HUDEP-2 (cell line): ENCODE data around the gene PRXL2C.
"Not testable (repeated sequence)": the region's sequence is repeated elsewhere in the genome, so short reads cannot be mapped to it uniquely, and the experiment has no call there.

ENCODE experiments used
- DNase-seq, 76 experiments: peaks; one replicate each; lab custom pipeline; 2025; ENCODE audit not compliant: unreplicated experiment in 76 of 76; lab: John Stamatoyannopoulos, UW

PRXL2C gene

DNA sequence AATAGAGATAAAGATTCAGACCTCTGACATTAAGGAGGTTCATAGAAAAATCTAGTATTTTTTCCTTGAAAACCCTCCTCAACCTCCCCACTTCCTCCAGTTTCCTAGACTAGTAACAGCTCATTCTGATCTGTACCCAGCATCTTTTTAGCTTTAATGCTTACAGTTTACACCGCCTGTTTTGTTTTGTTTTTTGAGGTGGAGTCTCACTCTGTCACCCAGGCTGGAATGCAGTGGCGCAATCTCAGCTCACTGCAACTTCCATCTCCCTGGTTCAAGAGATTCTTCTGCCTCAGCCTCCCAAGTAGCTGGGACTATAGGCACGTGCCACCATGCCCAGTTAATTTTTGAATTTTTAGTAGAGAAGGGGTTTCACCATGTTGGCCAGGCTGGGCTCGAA lies 40.5 kb downstream of the PRXL2C start:
- DNase-seq: not testable (repeated sequence)

DNA sequence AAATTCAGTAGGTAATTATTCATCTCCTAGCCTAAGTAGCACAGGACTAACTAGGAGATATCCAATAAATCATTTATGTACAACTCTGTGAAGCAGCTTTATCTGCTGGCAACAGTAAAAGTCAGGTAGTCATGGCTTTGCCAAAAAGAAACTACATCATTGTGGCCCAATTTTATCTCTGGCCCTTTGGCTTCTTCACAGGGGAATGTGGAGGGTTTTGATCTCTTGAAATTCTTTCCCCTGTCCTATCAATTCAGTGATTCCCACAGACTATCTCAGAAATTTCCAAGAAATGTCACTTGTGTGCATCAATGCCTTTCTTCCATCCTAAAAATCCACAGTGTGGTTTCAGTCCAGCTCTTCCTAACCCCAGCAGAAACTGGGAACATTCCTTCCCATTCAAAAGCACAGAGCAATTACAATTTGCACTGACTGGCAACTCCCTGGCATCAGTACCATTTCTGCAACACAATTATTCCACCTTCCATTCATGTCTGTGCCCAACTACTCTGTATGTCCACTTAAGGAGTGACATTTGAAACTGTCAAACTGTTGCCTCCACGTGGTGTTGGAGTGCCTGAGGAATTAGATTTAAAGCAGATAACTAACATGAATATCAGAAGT lies 42.0 kb downstream of the PRXL2C start:
- no peak for DNase-seq

DNA sequence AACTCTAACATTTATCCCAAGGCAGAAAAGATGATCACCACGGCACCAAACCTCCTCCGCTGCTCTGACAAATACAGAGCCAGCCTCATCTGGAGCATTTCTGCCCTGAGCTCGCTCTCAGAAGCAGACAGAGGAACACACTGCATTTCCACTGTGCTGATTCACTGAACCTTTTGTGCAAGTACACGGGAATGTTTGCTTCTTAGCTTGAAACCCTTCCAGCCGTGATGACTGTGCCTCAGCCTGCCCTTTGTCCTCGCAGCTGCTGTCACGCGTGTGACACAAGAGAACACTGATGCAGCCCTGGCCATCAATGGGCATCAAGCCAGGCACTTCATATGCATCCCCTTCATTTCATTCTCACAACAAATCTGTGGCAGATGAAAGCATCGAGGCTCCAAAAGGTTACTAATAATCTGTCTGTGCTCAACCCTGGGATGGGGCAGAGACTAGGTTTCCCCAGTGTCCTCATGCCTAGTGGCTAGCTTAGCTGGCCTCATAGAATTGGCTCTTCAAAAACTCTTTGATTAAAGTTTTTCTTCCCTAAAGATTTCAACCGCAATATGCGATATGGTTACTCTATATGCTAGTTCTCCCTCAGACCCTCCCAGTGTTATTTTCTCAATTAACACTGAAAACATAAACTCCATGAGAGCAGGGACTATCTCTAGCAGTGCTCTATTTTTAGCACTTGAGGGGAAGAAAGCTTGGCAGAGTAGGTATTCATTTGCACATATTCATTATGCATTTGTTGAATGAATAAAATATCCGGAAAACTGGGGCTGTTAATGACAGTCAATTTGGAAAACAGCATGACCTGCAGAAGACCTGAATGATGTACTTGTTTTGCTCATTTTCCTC lies 42.8 kb downstream of the PRXL2C start:
- no peak for DNase-seq

DNA sequence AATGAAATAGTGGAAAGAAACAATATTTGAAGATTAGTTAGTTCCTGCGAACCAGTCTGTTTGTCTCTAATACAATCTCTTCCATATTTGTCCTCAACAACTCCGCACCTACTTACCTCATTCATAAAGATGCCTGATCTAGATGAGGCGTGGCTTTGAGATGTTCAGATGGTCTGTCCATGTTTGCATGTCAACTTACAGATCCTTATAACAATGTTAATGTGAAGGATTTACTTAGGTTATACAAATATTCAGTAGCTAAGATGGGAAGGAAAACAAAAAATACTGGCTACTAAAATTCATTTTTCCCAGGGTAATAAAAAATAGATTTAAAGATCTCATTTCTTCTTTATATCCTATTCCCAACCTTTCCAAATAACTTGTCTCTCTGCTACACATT lies 43.8 kb downstream of the PRXL2C start:
- DNase-seq: no peak

DNA sequence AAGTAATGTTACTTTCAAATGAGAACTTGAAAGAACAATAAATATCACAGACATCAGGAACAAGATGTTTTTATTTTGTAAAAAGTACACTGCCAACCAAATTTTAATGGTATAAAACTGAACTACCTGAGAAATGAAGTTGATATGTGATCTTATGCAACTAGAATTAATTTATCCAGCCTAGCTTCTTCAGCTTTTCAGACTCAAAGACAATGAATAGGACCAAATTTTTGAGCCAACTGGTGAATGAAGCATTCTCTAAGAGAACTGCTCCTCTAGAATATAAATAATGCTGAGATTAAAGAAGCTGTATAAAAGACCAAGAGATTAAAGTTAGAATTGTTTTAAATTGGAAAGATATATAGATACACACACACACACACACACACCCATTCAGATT lies 45.4 kb downstream of the PRXL2C start:
- DNase-seq: no peak

DNA sequence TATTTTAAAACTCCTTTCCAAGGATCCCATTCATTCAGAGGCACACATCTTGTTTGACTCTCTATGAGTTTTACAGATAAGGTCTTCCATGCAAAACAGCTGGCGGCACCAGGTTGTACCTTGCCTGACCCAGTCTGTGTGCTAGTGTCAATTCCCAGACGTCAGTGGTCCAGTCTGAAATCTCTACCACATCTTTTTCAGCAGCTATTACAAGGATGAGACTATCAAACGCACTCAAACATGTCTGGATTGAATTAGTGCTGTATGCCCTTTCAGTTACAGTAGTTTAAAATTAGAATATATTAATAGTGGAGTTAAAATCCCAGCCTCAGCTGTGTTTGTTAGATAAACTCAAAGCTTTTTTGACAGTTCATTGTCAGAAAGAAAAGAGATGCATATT lies 47.1 kb downstream of the PRXL2C start:
- DNase-seq: no peak

DNA sequence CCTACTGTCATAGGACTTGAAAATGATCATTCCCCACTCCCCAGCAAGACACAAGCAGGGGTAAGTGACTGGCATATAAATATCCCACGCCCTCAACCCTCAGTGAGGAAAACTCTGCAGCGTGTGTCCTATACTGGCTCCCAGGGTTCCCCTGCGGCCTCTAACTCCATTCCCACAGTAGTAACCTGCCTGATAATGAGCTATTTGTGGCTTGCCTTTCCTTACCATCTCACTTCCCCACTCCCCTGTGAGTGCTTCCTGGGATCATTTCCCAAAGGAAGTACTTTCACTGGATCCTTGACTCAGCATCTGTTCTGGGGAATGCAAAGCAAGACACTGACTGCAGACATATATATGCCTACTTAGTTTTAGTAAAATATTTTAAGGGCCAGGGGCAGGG lies 49.8 kb downstream of the PRXL2C start:
- no peak for DNase-seq

DNA sequence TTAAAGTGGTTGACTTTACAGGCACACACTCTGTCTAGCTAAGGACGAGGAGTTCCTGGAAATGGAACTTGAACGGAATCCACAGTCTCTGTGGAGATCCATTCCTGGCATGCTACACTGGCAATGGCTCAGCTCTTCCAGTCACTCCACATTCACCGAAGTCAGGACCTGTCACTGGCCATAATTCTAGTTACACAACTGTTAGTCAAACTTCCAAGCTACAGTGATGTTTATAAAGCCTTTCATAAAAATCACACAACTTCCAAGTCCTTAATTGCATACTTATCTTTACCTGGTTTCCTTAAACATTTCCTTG lies 51.2 kb downstream of the PRXL2C start:
- DNase-seq: no peak

DNA sequence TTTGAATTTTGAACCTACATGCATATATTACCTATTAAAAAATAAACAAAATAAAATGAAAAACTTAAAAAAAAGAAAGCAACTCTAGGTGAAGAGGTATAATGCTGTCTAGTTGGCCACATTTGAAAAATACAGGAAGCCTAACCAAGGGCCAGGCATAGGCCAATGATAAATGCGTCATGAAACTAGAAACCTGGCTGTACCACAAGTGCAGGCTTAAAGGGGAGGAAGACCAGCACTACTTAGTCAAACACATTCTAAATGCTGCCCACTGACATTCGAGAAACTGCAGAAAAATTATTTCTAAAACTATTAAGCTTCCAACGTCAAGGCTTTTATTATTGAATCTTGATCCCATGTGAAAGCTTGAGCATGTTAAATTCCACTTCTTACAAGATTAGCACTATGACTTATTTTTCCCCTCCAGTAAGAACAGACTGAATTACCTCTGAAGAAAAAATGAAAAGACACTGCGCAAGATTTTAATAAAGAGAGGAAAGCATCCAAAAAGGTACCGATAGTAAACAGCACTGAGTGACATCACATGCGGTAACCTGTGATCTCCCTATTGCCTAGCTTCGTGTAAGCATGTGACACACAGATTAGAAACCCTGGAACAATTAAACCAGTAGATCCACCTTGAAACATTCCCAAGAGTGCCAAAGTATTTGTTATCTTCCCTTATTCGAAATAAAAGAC lies 51.7 kb downstream of the PRXL2C start:
- DNase-seq: no peak

DNA sequence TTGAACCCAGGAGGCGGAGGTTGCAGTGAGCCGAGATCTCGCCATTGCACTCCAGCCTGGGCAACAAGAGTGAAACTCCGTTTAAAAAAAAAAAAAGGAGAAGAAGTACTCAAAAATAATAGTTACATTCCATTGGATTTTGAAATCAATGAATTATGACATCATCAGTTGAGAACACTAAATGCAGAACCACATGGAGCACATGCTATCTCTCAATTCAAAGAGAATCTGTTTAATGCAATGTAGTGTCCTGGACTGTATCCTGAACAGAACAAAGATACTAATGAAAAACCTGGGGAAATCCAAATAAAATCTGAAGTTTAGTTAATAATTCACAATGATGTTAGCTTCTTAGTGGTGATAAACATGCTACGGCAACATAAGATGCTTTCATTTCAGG lies 55.8 kb downstream of the PRXL2C start:
- DNase-seq: no peak

DNA sequence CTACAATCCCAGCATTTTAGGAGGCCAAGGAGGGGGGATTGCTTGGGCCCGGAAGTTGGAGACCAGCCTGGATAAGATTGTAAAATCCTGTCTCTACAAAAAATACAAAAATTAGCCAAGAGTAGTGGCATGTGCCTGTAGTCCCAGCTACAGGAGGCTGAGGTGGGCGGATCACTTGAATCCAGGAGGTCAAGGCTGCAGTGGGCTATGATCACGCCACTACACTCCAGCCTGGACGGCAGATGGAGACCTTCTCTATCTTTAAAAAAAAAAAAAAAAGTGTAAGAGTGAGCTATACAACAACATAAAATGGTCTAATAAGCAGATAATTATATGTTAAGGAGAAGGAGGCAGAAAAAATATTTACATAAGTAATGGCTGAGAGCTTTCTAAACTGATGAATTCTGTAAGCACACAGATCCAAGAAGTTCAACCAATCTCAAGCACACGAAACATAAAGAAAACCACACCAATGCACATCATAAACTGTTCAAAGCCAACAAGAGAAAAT lies 58.5 kb downstream of the PRXL2C start:
- DNase-seq: no peak
